Fibroblast of peridontal ligament (primary cell): ENCODE results near the gene WNT5B.

Experiments
- DNase-seq: peaks from one replicate; pipeline ENCODE4 v3.0.0-alpha.2; 2010; ENCODE audit errors: extremely low read depth

WNT5B gene

GRCh38 chr12:1650978-1651361 lies 21.9 kb downstream of the WNT5B start:
- no peak for DNase-seq

GRCh38 chr12:1651946-1652345 lies 22.9 kb downstream of the WNT5B start:
- DNase-seq, result no peak

- no peak for DNase-seq
Observed at GRCh38 chr12:1655225-1655788, 26.3 kb downstream of the WNT5B start.

GRCh38 chr12:1656902-1657301 lies 27.9 kb downstream of the WNT5B start:
- no peak for DNase-seq

- no peak for DNase-seq
Observed at GRCh38 chr12:1657688-1658087, 28.7 kb downstream of the WNT5B start.

GRCh38 chr12:1660304-1661187 lies 31.5 kb downstream of the WNT5B start:
- DNase-seq, result no peak

GRCh38 chr12:1661553-1662335 lies 32.7 kb downstream of the WNT5B start:
- DNase-seq, result peak; percentile 78

- DNase-seq, result no peak
Observed at GRCh38 chr12:1662761-1663439, 33.9 kb downstream of the WNT5B start.

- no peak for DNase-seq
Observed at GRCh38 chr12:1663440-1664132, 34.6 kb downstream of the WNT5B start.

- DNase-seq, result no peak
Observed at GRCh38 chr12:1665366-1665765, 36.3 kb downstream of the WNT5B start.

GRCh38 chr12:1666215-1666614 lies 37.2 kb downstream of the WNT5B start:
- DNase-seq, result no peak

GRCh38 chr12:1666685-1667162 lies 37.7 kb downstream of the WNT5B start:
- DNase-seq, result no peak

- DNase-seq, result no peak
Observed at GRCh38 chr12:1668833-1669543, 40.0 kb downstream of the WNT5B start.

- no peak for DNase-seq
Observed at GRCh38 chr12:1670358-1671268, 41.6 kb downstream of the WNT5B start.

GRCh38 chr12:1676043-1676442 lies 47.0 kb downstream of the WNT5B start:
- no peak for DNase-seq

GRCh38 chr12:1680804-1681492 lies 51.9 kb downstream of the WNT5B start:
- DNase-seq, result no peak

GRCh38 chr12:1681493-1681807 lies 52.4 kb downstream of the WNT5B start:
- no peak for DNase-seq

GRCh38 chr12:1688086-1688710 lies 59.2 kb downstream of the WNT5B start:
- DNase-seq, result no peak
